Measurements from ENCODE around the gene MYO1D.
"Not testable (repeated sequence)": the region's sequence is repeated elsewhere in the genome, so short reads cannot be mapped to it uniquely, and the experiment has no call there.

The MYO1D gene

GRCh38 chr17:32826076-32826475 lies 50.8 kb downstream of the MYO1D start:
- Mint-ChIP-seq H3K9me3 (no peaks in the 10 kb centered on the region), H3K27ac (no peak overlapping the region), H3K4me1 (ENCODE audit: low read depth) (no peaks in the 10 kb centered on the region), H3K36me3 (ENCODE audit: low read depth) (no peaks in the 10 kb centered on the region), H3K27me3 (peaks cover 26% of the 10 kb centered on the region), H3K4me3 (no peak overlapping the region)

- no peak overlapping the region for H3K27ac Mint-ChIP-seq
- no peaks in the 10 kb centered on the region for H3K36me3 Mint-ChIP-seq (ENCODE audit: low read depth)
These were observed 52.6 kb downstream of the MYO1D start for GRCh38 chr17:32824334-32824733.

GRCh38 chr17:32822996-32823395 lies 53.9 kb downstream of the MYO1D start:
- no peaks in the 10 kb centered on the region for H3K9me3 Mint-ChIP-seq
- no peak overlapping the region for H3K4me3 Mint-ChIP-seq
- peaks cover 45% of the 10 kb centered on the region for H3K27me3 Mint-ChIP-seq
- H3K4me1 Mint-ChIP-seq (ENCODE audit: low read depth) = no peaks in the 10 kb centered on the region
- H3K36me3 Mint-ChIP-seq (ENCODE audit: low read depth) = no peaks in the 10 kb centered on the region
- H3K27ac Mint-ChIP-seq = no peak overlapping the region

More at GRCh38 chr17:32824334-32824733, 52.6 kb downstream of the MYO1D start:
- H3K4me1 Mint-ChIP-seq (ENCODE audit: low read depth) = no peaks in the 10 kb centered on the region
- peaks cover 40% of the 10 kb centered on the region for H3K27me3 Mint-ChIP-seq
- no peaks in the 10 kb centered on the region for H3K9me3 Mint-ChIP-seq
- no peak overlapping the region for H3K4me3 Mint-ChIP-seq

DNA sequence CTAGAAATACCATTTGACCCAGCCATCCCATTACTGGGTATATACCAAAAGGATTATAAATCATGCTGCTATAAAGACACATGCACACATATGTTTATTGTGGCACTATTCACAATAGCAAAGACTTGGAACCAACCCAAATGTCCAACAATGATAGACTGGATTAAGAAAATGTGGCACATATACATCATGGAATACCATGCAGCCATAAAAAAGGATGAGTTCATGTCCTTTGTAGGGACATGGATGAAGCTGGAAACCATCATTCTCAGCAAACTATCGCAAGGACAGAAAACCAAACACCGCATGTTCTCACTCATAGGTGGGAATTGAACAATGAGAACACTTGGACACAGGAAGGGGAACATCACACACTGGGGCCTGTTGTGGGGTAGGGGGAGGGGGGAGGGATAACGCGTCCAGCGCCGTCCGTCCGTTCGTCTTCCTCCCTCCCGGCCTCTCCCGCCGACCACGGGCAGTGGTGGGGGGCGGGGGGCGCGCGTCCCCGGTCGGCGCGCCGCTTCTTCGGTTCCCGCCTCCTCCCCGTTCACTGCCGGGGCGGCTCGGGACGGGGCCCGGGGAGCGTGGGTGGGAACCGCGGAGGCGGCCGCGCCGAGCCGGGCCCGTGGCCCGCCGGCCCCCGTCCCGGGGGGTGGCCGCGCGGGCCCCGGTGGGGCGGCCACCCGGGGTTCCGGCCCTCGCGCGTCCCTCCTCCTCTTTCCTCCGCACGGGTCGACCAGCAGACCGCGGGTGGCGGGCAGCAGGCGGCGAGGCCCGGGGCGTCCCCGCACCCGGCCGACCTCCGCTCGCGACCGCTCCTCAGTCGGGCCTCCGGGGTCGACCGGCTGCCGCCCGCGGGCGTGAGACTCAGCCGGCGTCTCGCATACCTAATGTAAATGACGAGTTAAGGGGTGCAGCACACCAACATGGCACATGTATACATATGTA lies 54.7 kb downstream of the MYO1D start:
- not testable (repeated sequence) for H3K27ac Mint-ChIP-seq; H3K36me3 Mint-ChIP-seq (ENCODE audit: low read depth); H3K4me3 Mint-ChIP-seq; H3K4me1 Mint-ChIP-seq (ENCODE audit: low read depth); H3K9me3 Mint-ChIP-seq
- H3K27me3 Mint-ChIP-seq = peaks cover 43% of the 10 kb centered on the region

GRCh38 chr17:32820440-32820839 lies 56.5 kb downstream of the MYO1D start:
- Mint-ChIP-seq H3K27ac (no peak overlapping the region), H3K36me3 (ENCODE audit: low read depth) (no peaks in the 10 kb centered on the region), H3K9me3 (no peaks in the 10 kb centered on the region), H3K4me1 (ENCODE audit: low read depth) (no peaks in the 10 kb centered on the region), H3K4me3 (no peak overlapping the region), H3K27me3 (peaks cover 41% of the 10 kb centered on the region)

- no peak overlapping the region for H3K4me3 Mint-ChIP-seq
- H3K27ac Mint-ChIP-seq = no peak overlapping the region
- no peaks in the 10 kb centered on the region for H3K36me3 Mint-ChIP-seq (ENCODE audit: low read depth)
- no peaks in the 10 kb centered on the region for H3K9me3 Mint-ChIP-seq
- peaks cover 40% of the 10 kb centered on the region for H3K27me3 Mint-ChIP-seq
- H3K4me1 Mint-ChIP-seq (ENCODE audit: low read depth) = no peaks in the 10 kb centered on the region
These were observed 57.1 kb downstream of the MYO1D start for GRCh38 chr17:32819787-32820186.

DNA sequence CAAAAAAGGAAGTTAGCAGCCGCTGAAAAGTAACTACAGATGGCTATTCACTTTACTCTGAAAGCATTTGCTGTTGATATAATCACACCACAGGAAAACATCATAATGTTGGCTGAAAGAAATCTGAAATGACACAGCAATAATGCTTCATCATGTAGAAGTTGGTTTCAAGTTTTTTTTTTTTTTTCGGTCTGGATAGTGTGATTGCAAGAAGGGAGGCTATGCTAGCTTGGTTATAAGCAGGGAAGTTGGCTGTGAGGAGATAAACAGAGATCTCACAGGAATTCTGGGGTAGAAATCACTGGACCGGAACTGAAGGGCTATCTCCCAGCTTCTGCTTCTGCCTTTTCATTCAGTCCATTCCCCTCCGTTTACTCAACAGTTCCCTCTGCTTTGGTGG lies 57.9 kb downstream of the MYO1D start:
- H3K27me3 Mint-ChIP-seq = peaks cover 32% of the 10 kb centered on the region
- H3K4me1 Mint-ChIP-seq (ENCODE audit: low read depth) = no peaks in the 10 kb centered on the region
- no peaks in the 10 kb centered on the region for H3K36me3 Mint-ChIP-seq (ENCODE audit: low read depth)
- H3K9me3 Mint-ChIP-seq = no peaks in the 10 kb centered on the region
- no peak overlapping the region for H3K27ac Mint-ChIP-seq
- H3K4me3 Mint-ChIP-seq = no peak overlapping the region

DNA sequence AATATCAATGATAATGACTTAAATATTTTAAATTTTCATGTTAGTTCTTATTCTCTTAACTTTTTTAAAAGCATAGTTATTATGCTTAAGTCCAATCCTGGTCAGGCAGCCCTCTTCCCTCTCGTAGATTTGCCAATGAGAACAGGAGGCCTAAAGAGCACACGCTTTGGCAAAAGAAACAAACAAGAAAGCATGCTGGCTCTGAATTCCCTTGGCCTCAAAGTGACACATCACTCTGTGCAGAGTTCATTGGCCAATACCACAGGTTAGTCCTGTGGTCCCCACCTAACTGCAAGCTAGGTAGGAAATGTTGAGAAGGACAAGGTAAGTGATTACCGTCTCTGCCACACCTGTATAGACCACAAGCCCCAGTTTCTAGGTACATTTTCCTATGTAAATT lies 61.5 kb downstream of the MYO1D start:
- no peaks in the 10 kb centered on the region for H3K36me3 Mint-ChIP-seq (ENCODE audit: low read depth)
- no peaks in the 10 kb centered on the region for H3K9me3 Mint-ChIP-seq
- H3K27me3 Mint-ChIP-seq = peaks cover 14% of the 10 kb centered on the region
- no peaks in the 10 kb centered on the region for H3K4me1 Mint-ChIP-seq (ENCODE audit: low read depth)
- no peak overlapping the region for H3K27ac Mint-ChIP-seq
- H3K4me3 Mint-ChIP-seq = no peak overlapping the region

DNA sequence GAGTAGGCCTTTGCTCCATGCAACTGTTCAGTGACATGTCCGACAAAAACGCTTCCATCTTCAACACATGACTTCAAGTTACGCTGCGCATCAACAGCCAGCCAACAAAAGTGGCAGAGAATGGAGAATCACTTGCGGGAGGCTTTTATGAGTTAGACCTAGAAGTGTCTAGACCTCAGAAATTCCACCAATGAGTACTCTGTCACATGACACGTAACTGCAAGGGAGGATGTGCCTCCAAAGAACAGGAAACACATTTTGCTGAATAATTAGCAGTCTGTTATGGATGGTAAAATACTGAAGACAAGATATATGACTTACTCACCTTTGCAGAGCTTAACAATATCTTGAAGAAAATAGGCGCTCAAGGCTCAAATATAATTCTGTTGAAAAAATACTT lies 62.1 kb downstream of the MYO1D start:
- H3K36me3 Mint-ChIP-seq (ENCODE audit: low read depth) = no peaks in the 10 kb centered on the region
- no peak overlapping the region for H3K27ac Mint-ChIP-seq
- H3K27me3 Mint-ChIP-seq = peaks cover 8% of the 10 kb centered on the region
- no peak overlapping the region for H3K4me3 Mint-ChIP-seq
- H3K9me3 Mint-ChIP-seq = no peaks in the 10 kb centered on the region
- H3K4me1 Mint-ChIP-seq (ENCODE audit: low read depth) = no peaks in the 10 kb centered on the region

- Mint-ChIP-seq H3K27ac (no peak overlapping the region), H3K4me1 (ENCODE audit: low read depth) (no peaks in the 10 kb centered on the region), H3K36me3 (ENCODE audit: low read depth) (no peaks in the 10 kb centered on the region), H3K9me3 (no peaks in the 10 kb centered on the region), H3K4me3 (no peak overlapping the region), H3K27me3 (no peaks in the 10 kb centered on the region)
These were observed 63.9 kb downstream of the MYO1D start for GRCh38 chr17:32813021-32813420.

DNA sequence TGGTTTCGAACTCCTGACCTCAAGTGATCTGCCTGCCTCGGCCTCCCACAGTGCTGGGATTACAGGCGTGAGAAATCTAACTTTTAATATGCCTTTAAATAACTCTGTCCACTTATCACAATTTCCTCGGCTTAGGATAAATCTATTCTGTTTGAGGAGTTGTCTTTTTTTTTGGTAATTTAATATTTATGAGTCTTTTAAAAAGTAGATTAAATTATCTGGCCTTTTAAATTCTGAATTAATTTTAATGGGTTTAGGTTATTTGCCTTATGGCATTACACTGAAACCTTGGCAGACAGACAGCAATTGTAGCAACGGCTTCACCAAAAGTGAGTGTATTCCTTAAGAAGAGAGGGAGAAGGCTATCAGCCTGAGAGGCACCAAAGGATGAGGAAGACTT lies 66.2 kb downstream of the MYO1D start:
- H3K4me3 Mint-ChIP-seq = no peak overlapping the region
- H3K36me3 Mint-ChIP-seq (ENCODE audit: low read depth) = no peaks in the 10 kb centered on the region

DNA sequence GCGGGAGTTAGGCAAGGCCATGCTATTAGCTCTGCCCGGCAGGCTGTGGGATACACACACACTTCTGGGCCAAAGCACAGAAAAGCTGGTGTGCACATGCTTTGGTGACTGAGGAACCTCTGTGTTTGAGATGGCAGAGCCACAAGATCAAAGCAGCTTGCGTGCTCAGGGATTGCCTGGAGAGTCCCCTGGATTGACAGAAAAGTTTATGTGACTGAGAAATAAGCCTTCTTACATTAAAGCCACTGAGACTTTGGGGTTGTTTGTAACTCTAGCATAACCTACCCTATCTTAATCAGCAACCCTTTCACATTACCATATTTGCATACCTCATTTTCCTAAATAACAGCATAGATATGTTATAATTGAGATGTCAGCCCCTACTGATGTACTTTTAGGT lies 69.3 kb downstream of the MYO1D start:
- H3K9me3 Mint-ChIP-seq = no peaks in the 10 kb centered on the region
- no peaks in the 10 kb centered on the region for H3K4me1 Mint-ChIP-seq (ENCODE audit: low read depth)
- no peaks in the 10 kb centered on the region for H3K36me3 Mint-ChIP-seq (ENCODE audit: low read depth)
- no peaks in the 10 kb centered on the region for H3K27me3 Mint-ChIP-seq
- no peak overlapping the region for H3K4me3 Mint-ChIP-seq
- H3K27ac Mint-ChIP-seq = no peak overlapping the region

More for the DNA sequence above, 66.2 kb downstream of the MYO1D start:
- Mint-ChIP-seq H3K4me1 (ENCODE audit: low read depth) (no peaks in the 10 kb centered on the region), H3K27ac (no peak overlapping the region), H3K9me3 (no peaks in the 10 kb centered on the region), H3K27me3 (no peaks in the 10 kb centered on the region)

DNA sequence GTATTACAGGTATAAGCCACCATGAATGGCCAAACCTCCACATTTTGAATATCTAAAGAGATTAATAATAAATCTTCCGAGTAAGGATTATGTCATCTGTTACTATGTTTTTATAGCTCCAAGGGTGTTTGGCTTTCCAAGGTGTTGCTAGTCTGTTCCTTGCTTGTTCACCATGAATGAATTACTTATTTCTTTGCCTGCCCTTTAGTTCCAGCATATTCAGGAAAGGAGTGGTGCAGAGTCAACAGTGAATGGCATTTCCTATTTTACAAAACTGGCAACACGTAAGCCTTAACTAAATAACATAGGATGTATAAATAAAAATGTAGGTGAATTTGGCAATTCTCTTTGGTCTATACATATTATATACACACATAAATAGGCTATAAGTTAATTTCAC lies 70.3 kb downstream of the MYO1D start:
- H3K4me1 Mint-ChIP-seq (ENCODE audit: low read depth) = no peaks in the 10 kb centered on the region
- H3K27ac Mint-ChIP-seq = no peak overlapping the region
- no peaks in the 10 kb centered on the region for H3K36me3 Mint-ChIP-seq (ENCODE audit: low read depth)

DNA sequence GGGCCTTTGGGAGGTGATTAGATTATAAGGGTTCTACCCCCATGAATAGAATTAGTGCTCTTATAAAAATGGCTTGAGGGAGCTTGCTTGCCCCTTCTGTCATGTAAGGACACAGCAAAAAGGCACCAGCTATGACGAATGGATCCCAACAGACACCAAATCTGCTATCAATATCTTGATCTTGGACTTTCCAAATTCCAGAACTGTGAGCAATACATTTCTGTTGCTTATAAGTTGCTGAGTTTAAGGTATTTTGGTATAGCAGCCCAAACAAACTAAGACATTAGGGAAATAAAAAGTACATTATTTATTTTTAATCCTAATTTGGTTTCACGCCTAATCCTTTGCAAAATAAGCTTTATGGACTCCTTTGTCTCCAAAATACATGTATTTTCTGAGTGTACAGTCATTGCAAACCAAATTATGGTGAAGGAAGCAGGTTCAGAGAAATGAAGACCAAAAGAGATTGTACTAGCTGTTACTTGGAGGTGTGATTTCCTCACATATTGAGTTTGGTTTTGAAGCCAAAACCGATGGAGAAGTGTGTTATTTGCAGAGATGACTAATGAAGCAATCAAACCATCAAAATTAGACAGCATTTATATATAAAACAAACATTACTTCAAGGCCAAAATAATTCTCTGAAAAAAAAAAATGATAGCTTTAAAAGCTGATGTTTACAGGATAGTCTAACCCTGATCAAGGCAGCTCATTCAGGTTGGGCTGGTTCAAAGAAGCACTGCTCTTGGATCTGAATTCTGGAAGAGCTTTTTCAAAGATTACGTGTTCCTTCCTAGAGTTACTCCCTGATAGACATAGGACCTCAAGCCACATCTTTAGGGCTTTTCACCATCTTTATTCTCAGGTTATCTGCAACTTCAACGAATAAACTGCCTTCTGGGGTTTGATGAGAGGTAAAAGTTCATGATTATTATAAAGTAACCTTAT lies 71.6 kb downstream of the MYO1D start:
- Mint-ChIP-seq H3K9me3 (no peaks in the 10 kb centered on the region), H3K4me1 (ENCODE audit: low read depth) (no peaks in the 10 kb centered on the region), H3K27ac (no peak overlapping the region)

More for the DNA sequence above, 70.3 kb downstream of the MYO1D start:
- Mint-ChIP-seq H3K27me3 (peaks cover 1% of the 10 kb centered on the region), H3K4me3 (no peak overlapping the region), H3K9me3 (no peaks in the 10 kb centered on the region)

DNA sequence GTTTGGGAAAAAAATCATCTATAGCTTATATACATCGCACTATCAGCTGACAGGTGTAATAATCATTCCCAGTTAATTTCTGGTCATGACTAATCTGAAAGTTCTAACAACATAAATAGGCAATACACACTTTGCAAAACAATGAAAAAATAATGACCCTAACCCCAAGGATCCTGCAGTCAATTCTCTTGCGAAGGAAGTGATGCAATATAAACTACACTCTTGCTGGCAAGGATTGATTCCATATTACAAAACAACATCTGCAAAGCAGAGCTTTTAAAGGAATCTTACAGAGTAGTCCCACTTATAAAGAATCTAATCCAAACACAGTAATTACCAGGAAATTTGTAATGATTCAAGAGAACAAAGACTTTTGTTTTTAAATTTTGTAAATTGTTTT lies 73.4 kb downstream of the MYO1D start:
- H3K36me3 Mint-ChIP-seq (ENCODE audit: low read depth) = no peaks in the 10 kb centered on the region
- no peak overlapping the region for H3K4me3 Mint-ChIP-seq
- no peak overlapping the region for H3K27ac Mint-ChIP-seq
- no peaks in the 10 kb centered on the region for H3K9me3 Mint-ChIP-seq
- no peaks in the 10 kb centered on the region for H3K4me1 Mint-ChIP-seq (ENCODE audit: low read depth)
- peaks cover 10% of the 10 kb centered on the region for H3K27me3 Mint-ChIP-seq

More for the DNA sequence above, 71.6 kb downstream of the MYO1D start:
- no peak overlapping the region for H3K4me3 Mint-ChIP-seq
- H3K27me3 Mint-ChIP-seq = peaks cover 7% of the 10 kb centered on the region
- no peaks in the 10 kb centered on the region for H3K36me3 Mint-ChIP-seq (ENCODE audit: low read depth)
